KMS-11 (cell line): ENCODE results near the gene SPEF2.

ENCODE experiments used
- H2AFZ ChIP-seq: fragments of 200-600 bp; sonication (generic); 2 replicates; pipeline ENCODE4 v1.6.1; 2016; ENCODE audit warnings: antibody characterized with exemption, mixed run types, low read depth
- H3K27ac ChIP-seq: fragments of 200-600 bp; sonication (generic); 2 replicates; pipeline ENCODE4 v1.6.1; 2016; ENCODE audit warnings: mild to moderate bottlenecking, mixed run types
- H3K27me3 ChIP-seq: fragments of 200-600 bp; sonication (generic); 2 replicates; pipeline ENCODE4 v1.6.1; 2017; ENCODE audit warnings: mild to moderate bottlenecking, low read depth, mixed run types, moderate library complexity; ENCODE audit not compliant: insufficient read depth
- H3K36me3 ChIP-seq: fragments of 200-600 bp; sonication (generic); 2 replicates; pipeline ENCODE4 v1.6.1; 2017; ENCODE audit warnings: mild to moderate bottlenecking, mixed run types; ENCODE audit not compliant: insufficient read depth
- H3K4me1 ChIP-seq: fragments of 200-600 bp; sonication (generic); 2 replicates; pipeline ENCODE4 v1.6.1; 2016; ENCODE audit warnings: mild to moderate bottlenecking, low read depth, mixed run types; ENCODE audit not compliant: poor library complexity, severe bottlenecking
- H3K4me2 ChIP-seq: fragments of 200-600 bp; sonication (generic); 2 replicates; pipeline ENCODE4 v1.7.0; 2016; ENCODE audit warnings: mild to moderate bottlenecking, mixed run types
- H3K4me3 ChIP-seq: fragments of 200-600 bp; sonication (generic); IDR thresholded peaks from 2 replicates; pipeline ENCODE4 v1.6.1; 2017; ENCODE audit warnings: low read depth, low read length, mixed read lengths; ENCODE audit not compliant: insufficient read depth
- H3K79me2 ChIP-seq: fragments of 200-600 bp; sonication (generic); 2 replicates; pipeline ENCODE4 v1.6.1; 2016; ENCODE audit warnings: low read depth, mixed run types; ENCODE audit not compliant: insufficient read depth
- H3K9ac ChIP-seq: fragments of 200-600 bp; sonication (generic); 2 replicates; pipeline ENCODE4 v1.6.1; 2016; ENCODE audit warnings: mild to moderate bottlenecking, mixed run types
- H4K20me1 ChIP-seq: fragments of 200-600 bp; sonication (generic); 2 replicates; pipeline ENCODE4 v1.6.1; 2016; ENCODE audit warnings: mild to moderate bottlenecking, mixed run types; ENCODE audit not compliant: insufficient read depth
- TF ChIP-seq, protein P1 (sequence below): fragments of 200-600 bp; sonication (generic); conservative IDR thresholded peaks from 2 replicates; pipeline ENCODE4 v1.6.1; 2017; ENCODE audit warnings: low read depth, mild to moderate bottlenecking, antibody characterized with exemption, low read length, moderate library complexity, mixed read lengths

Gene SPEF2

DNA sequence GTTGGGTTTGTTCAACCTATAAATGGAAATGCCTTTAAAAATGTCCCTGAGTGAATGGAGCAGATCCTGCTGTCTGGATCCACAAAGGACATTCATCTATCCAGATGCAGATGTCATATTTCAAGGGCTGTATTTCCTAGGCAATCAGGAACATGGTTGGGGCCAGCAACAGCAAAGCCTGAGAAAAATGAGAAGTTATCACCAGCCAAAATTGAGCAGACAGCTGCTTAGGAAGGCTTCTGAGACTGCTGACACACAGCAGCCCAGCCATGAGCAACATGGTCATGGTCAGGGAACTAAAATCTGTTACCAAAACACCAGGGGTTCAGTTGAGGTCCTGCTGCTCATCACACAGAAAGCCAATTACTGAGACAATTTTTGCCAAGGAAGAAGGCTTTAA is 229.8 kb downstream of the SPEF2 start:
- H3K4me2 ChIP-seq: no peak overlapping the region
- H3K4me1 ChIP-seq: peaks cover 8% of the 10 kb centered on the region
- no peak overlapping the region for H3K9ac ChIP-seq
- H3K36me3 ChIP-seq: no peaks in the 10 kb centered on the region
- TF ChIP-seq, protein P1, sequence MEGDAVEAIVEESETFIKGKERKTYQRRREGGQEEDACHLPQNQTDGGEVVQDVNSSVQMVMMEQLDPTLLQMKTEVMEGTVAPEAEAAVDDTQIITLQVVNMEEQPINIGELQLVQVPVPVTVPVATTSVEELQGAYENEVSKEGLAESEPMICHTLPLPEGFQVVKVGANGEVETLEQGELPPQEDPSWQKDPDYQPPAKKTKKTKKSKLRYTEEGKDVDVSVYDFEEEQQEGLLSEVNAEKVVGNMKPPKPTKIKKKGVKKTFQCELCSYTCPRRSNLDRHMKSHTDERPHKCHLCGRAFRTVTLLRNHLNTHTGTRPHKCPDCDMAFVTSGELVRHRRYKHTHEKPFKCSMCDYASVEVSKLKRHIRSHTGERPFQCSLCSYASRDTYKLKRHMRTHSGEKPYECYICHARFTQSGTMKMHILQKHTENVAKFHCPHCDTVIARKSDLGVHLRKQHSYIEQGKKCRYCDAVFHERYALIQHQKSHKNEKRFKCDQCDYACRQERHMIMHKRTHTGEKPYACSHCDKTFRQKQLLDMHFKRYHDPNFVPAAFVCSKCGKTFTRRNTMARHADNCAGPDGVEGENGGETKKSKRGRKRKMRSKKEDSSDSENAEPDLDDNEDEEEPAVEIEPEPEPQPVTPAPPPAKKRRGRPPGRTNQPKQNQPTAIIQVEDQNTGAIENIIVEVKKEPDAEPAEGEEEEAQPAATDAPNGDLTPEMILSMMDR: no peak
- H4K20me1 ChIP-seq: no peaks in the 10 kb centered on the region
- H3K27ac ChIP-seq: no peak overlapping the region
- no peaks in the 10 kb centered on the region for H3K27me3 ChIP-seq
- H3K79me2 ChIP-seq: no peaks in the 10 kb centered on the region
- H3K4me3 ChIP-seq: no peak overlapping the region
- H2AFZ ChIP-seq: no peak overlapping the region

DNA sequence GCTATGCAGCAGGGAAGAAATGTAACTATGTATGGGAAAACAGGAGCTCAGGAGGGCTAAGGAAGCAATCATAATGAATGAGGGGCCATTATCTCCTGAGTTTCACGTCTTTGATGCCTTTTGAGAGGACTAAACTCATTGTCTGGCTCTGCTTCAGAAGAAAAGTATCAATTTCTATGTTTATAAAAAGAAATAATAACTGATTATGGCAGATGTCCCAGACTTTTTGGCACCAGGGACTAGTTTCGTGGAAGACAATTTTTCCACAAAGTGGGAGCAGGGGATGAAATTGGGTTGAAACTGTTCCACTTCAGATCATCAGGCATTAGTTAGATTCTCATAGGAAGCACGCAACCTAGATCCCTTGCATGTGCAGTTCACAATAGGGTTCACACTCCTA is 230.3 kb downstream of the SPEF2 start:
- no peak overlapping the region for H3K27ac ChIP-seq
- no peaks in the 10 kb centered on the region for H4K20me1 ChIP-seq
- H3K79me2 ChIP-seq: no peaks in the 10 kb centered on the region
- H2AFZ ChIP-seq: no peak overlapping the region
- no peak overlapping the region for H3K4me2 ChIP-seq
- H3K27me3 ChIP-seq: no peaks in the 10 kb centered on the region
- no peak overlapping the region for H3K9ac ChIP-seq
- no peak overlapping the region for H3K4me3 ChIP-seq
- H3K36me3 ChIP-seq: no peaks in the 10 kb centered on the region
- TF ChIP-seq, protein P1: no peak
- H3K4me1 ChIP-seq: peaks cover 13% of the 10 kb centered on the region

DNA sequence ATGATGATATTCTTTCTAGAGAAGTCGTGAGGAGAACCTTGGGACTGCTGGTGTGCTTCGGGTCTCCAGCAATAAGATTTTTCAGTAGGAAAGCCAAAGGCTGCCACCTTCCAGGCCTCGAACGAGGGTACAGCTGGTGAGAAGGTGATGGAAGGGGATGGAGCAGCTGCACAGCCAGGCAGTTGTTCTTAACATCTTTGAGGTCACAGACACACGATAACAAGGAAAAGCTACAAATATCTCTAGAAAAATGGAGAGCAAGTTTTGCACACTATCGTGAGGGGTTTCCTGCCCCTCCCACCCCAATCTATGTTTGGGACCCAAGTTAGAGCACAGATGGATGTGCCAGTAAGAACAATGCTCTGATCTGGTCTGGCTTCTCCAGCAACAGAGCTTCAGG is 232.2 kb downstream of the SPEF2 start:
- Histone ChIP-seq H3K4me1 (peaks cover 26% of the 10 kb centered on the region), H4K20me1 (no peaks in the 10 kb centered on the region), H3K36me3 (no peaks in the 10 kb centered on the region), H3K27me3 (no peaks in the 10 kb centered on the region), H3K79me2 (no peaks in the 10 kb centered on the region), H3K4me3 (no peak overlapping the region), H3K9ac (no peak overlapping the region), H2AFZ (no peak overlapping the region), H3K27ac (no peak overlapping the region), H3K4me2 (no peak overlapping the region)
- TF ChIP-seq, protein P1: no peak

DNA sequence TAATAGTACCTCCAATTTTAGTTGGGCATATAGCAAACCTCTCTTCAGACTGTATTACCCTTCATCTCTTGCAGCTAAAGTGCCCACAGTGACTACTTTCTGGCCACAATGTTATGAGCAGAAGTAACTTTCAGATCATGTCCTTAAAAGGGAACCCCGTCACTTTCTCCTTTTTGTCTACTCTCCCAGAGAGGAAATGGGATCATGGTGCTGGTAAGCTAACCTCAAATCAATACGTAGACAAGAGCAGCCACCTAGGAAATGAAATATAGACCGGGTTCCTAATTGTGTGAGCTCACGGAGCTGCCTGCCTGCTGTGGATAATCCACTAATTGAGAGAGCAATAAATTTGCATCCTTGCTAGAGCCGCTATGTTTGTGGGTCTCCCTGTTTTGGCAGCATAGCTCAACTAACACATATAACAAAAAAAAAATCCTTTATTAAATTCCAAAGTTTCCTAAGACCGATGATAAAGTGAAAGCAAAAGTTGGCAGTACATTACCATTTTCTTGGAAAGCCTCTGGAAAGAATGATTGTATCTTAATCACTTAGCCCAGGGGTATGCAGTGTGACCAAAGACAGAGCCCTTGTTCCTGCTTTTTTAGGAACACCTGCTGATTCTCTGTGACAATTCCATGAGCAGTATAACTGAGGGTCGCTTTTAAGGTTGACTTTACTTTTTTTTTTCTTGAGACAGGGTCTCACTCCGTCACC is 233.5 kb downstream of the SPEF2 start:
- no peak overlapping the region for H3K4me3 ChIP-seq
- TF ChIP-seq, protein P1: no peak
- H3K4me1 ChIP-seq: peaks cover 32% of the 10 kb centered on the region
- no peak overlapping the region for H2AFZ ChIP-seq
- H4K20me1 ChIP-seq: no peaks in the 10 kb centered on the region
- H3K27me3 ChIP-seq: no peaks in the 10 kb centered on the region
- no peak overlapping the region for H3K9ac ChIP-seq
- H3K27ac ChIP-seq: no peak overlapping the region
- H3K36me3 ChIP-seq: no peaks in the 10 kb centered on the region
- H3K4me2 ChIP-seq: no peak overlapping the region
- H3K79me2 ChIP-seq: no peaks in the 10 kb centered on the region
